Right ventricle myocardium superior (tissue), 1 donor: ENCODE data around the gene CPLANE1. TPM values are rescaled to one million over a fixed set of nuclear protein-coding genes. Genes with fewer than 3 reads are reported as not detected.
"Not testable (repeated sequence)": the region's sequence is repeated elsewhere in the genome, so short reads cannot be mapped to it uniquely, and the experiment has no call there.

Experiments
- ATAC-seq: fragments of 200-7000 bp; cut with Tn5 transposase; one replicate; pipeline ENCODE4 v1.9.1; 2020; ENCODE audit warnings: mild to moderate bottlenecking; ENCODE audit not compliant: poor library complexity
- DNase-seq: peaks from one replicate; pipeline ENCODE4 v3.0.0-alpha.2; 2020
- intact Hi-C: fragments of 100-400 bp; cut with DNase I; formaldehyde crosslinking; loops from one replicate; pipeline ENCODE4 v1.11.2; 2022
- total RNA-seq: library from RNA; stranded (reverse); fragmentation: NEBNext Ultra II Directional; extraction: Animal tissue kit (Norgen Biotek cat#: 25700); gene quantifications from one replicate; pipeline ENCODE4 v1.2.1, GENCODE V29; 2021
- donor health status: DM: no; HTN: yes; CAD: no; lungs with severe emphysema.

CPLANE1 gene
- total RNA-seq, 1 donor from 2014 or later = 7.8 TPM

DNA sequence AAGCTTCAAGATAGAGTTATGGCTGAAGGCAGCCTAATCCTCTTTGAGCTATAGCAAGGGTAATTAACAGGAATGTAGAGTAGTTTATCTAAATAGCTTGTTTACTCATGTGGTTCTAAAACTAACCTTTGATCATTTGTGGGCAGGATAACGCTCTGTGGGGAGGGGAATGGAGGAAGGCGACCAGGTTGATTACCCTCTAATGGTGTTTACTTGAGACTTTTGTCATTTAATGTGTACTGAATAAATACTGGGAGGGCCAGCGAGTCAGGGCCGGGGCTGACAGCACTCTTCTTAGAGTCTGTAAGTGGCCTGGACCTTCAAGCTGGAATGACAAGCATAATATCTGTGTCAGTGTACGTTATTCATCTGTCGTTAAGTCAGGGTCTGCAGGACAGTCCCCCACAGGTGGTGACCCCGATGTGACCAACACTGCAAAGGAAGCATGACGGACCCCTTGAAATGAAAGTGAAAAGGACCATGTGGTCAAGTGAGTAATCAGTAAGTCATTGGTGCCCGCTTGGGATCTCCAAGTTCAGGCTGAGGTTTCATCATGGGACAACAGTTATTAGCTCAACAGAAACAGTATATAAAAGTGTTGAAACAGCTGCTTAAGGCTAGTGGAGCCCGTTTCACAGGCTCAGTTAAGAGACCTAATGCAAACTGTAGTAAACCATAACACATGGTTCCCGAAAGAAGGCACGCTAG, 162.6 kb downstream of the CPLANE1 start:
- no peak for DNase-seq
- no peak for ATAC-seq
- intact Hi-C loops = no loop called here

DNA sequence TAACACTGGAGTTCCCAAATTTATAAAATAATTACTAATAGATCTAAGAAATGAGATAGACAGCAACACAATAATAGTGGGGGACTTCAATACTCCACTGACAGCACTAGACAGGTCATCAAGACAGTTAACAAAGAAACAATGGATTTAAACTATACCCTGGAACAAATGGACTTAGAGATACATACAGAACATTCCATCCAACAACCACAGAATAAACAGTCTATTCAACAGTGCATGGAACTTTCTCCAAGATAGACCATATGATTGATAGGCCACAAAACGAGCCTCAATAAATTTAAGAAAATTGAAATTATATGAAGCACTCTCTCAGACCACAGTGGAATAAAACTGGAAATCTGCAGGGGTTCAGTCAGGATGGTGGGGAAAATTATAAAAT, 163.2 kb downstream of the CPLANE1 start:
- DNase-seq, ATAC-seq, intact Hi-C loops: not testable (repeated sequence)

DNA sequence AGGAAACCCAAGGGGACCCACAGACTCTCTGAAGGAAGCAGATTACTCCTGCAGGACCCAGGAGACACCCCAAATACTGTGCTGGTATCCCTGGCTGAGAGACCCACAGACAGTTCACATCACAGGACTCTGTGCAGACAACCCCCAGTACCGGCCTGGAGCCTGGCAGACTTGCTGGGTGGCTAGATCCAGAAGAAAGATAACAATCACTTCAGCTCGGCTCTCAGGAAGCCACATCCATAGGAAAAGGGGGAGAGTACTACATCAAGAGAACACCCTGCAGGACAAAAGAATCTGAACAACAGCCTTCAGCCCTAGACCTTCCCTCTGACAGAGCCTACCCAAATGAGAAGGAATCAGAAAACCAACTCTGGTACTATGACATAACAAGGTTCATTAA, 166.2 kb downstream of the CPLANE1 start:
- ATAC-seq, intact Hi-C loops, DNase-seq: not testable (repeated sequence)

DNA sequence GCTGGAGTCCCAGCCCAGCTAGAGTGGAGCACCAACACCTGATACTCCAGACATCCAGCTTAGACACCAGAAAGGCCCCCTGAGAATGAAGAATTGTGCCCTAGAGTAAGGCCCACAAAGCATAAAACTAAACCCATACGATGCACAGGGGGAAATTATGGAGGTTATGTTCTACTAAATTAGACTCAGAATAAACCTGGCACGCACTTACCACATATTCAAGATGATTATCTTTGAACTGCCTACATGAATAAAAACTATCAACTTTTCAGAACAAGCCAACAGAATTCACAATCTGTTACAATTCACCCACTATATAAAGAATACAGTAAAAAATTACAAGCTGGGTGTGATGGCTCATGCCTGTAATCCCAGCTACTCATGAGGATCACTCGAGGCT, 168.5 kb downstream of the CPLANE1 start:
- ATAC-seq = no peak
- no peak for DNase-seq
- intact Hi-C loops = no loop called here

DNA sequence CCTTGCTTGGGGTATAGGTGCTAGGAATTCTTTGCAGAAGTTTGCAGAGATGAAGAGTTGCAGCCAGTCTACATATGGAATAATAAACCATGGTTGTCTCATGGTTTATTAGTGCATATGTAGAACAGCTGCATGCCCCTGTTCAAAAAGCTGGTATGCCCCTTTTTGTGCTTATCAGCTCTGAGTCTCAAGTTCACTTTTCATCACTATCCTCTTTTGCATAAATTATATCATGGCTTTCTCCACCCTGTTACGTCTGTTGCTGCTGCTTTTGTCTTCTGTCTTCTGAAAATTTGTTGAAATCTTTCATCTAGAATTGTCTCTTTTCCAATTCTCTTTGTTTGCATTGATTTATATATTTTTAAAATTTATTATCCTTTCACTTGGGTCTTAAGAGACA, 172.0 kb downstream of the CPLANE1 start:
- DNase-seq (no peak), ATAC-seq (no peak)
- intact Hi-C loops = no loop called here

DNA sequence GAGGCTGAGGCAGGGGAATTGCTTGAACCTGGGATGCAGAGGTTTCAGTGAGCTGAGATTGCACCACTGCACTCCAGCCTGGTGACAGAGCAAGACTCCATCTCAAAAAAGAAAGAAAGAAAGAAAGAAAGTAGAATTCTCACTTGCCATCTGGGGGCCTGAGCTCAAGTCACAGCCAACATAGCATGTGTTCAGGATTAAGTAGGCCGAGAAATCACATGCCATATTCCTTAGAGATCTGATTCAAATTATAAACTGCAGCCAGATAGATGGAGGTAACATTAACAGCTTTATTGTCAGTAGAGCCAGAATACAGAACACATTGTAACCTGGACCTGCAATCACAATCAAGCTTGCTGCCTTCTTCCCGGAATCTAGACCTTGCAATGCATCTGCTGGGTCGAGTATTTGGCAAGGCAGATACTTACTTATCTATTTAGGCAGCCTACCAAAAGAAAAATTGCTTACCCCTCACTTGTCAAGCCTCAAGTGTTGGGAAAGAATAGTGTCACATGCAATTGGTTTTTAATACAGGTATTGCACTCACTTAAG, 173.7 kb downstream of the CPLANE1 start:
- no peak for DNase-seq
- ATAC-seq = no peak
- intact Hi-C loops = no loop called here

DNA sequence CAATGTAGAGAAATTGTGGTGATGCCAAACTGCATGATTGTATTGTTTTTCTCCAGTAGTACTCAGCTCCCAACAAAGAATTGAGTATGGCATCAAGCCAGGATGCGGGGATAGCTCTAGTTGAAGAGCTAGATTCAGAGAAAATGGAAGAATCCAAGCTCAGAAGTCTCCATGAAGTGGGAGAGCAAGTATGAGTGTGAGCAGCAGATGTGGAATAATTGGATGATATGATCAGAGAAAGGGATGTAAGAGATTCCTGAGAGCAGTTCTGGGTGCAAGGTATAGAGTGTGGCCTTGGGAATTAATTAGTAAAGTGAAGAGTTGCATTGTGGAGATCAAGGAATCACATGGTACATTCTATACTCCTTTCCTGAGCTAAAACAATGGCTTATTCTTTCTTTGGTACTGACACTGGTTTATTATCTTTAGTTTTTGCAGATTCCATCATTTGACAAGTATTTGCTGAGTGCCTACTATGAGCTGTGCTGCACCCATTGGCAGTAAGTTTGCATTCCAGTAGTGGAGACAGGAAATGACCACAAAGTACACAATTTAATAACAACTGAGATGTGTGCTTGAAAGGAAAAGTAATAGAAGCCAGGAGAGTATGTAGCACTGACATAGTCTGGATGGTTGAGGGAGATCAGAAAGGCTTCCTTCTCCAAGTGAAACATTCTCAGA, 177.1 kb downstream of the CPLANE1 start:
- ATAC-seq = no peak
- DNase-seq = no peak
- intact Hi-C loops = no loop called here

DNA sequence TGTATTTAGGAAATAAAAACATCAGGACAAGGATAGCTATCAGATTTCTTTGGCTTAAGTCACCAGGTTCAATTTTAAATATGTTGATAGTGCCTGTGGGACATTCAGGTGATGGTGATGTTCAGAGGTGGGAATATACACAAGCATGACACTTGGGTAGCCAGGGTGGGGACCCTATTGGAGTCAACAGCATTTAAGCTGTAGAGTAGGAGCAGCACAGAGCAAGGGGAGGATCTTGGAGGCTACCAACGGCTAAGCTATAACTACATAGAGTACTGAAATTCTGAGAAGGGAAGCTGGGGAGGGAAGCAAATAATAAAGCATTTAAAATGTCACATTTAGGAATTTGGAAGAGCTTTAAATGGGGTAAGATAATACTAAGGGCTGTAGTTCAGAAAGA, 177.7 kb downstream of the CPLANE1 start:
- intact Hi-C loops = no loop called here
- DNase-seq = no peak

DNA sequence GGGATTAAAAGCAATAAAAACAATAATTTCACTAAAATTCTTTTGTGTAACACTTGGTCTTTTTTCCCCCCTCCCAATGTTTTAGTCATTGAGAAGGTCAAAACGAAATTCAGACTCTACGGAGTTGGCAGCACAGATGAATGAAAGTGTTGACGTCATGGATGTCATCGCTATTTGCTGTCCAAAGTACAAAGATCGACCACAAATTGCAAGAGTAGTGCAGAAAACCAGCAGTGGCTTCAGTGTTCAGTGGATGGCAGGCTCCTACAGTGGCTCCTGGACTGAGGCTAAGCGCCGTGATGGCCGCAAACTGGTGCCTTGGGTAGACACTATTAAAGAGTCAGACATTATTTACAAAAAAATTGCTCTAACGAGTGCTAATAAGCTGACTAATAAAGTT, 184.7 kb downstream of the CPLANE1 start:
- ATAC-seq = no peak
- DNase-seq = no peak
- intact Hi-C loops = no loop called here

More for the DNA sequence above, 177.7 kb downstream of the CPLANE1 start:
- no peak for ATAC-seq

DNA sequence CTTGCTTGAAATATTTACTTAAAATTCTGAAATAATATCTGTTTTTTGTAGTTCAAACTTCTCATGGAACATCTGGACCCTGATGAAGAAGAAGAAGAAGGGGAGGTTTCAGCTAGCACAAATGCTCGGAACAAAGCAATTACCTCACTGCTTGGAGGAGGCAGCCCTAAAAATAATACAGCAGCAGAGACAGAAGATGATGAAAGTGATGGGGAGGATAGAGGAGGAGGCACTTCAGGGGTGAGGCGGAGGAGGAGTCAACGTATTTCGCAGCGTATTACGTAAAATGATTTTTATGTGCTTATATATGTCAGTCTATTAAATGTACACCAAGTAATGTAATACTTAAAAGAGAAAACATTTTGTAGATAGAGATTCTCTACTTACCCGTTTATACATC, 185.4 kb downstream of the CPLANE1 start:
- DNase-seq = no peak
- no peak for ATAC-seq
- intact Hi-C loops = no loop called here

DNA sequence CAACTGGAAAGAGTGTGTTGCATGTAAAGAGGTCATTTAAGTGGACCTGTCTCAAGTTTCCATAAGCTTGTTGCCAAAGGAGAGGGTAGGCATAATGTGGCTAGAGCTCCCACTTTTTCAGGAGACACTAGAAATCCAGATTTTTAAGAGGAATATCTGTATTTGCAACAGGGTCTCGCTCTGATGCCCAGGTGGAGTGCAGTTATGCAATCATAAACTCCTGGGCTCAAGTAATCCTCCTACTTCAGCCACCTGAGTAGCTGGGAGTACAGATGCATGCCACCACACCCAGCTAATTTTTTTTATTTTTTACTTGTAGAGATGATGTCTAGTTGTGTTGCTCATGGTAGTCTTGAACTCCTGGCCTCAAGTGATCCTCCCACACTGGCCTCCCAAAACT, 189.1 kb downstream of the CPLANE1 start:
- DNase-seq (no peak), ATAC-seq (no peak)
- intact Hi-C loops = no loop called here

DNA sequence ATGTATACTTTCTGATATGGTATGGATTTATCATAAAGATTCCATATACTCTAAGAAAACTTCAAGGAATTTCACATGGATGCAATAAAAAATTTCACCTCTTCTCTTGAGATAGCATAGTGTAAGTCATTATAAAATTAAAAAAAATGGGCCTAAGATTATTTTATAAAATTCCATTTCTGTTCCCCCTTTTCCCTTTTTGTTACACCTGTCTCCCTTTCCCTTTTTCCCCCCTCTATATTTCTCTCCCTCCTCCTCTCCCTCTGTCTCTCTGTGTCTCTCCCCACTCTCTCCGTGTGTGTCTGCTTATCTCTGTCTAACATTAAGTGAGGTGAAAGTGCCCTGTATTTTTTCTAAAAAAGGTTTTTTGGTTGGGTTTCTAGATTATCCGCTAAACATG, 192.4 kb downstream of the CPLANE1 start:
- DNase-seq (no peak), ATAC-seq (no peak)
- intact Hi-C loops = no loop called here

Other genes with a start within 250 kb of the CPLANE1 start
- 10.7 TPM for gene NUP155, start 121.7 kb upstream of the CPLANE1 start, total RNA-seq
- gene WDR70, start 129.9 kb upstream of the CPLANE1 start, total RNA-seq = 17.8 TPM